Right atrium auricular region (tissue), 2 donors: Measurements from ENCODE around the gene IFNAR1. TPM values are rescaled to one million over a fixed set of nuclear protein-coding genes. Genes with fewer than 3 reads are reported as not detected.
A peak's percentile ranks its signal among the peaks of the same experiment; 100 is the strongest.
"Not testable (repeated sequence)": the region's sequence is repeated elsewhere in the genome, so short reads cannot be mapped to it uniquely, and the experiment has no call there.

Experiments
- DNase-seq: peaks from one replicate; pipeline ENCODE4 v3.0.0-alpha.2; 2019; ENCODE audit warnings: low spot score
- H3K27ac ChIP-seq, 2 donors: fragments of 200-600 bp; sonication (generic); 1 replicate in 1 of 2; 2 replicates in 1 of 2; pipeline ENCODE4 v1.5.1; 2016 to 2019
- H3K27me3 ChIP-seq, 2 donors: fragments of 200-600 bp; sonication (generic); one replicate each; pipeline versions ENCODE4 v1.5.1 to v1.6.0; 2017 to 2019
- H3K36me3 ChIP-seq: fragments of 200-600 bp; sonication (generic); one replicate; pipeline ENCODE4 v1.5.1; 2016
- H3K4me1 ChIP-seq, 2 donors: fragments of 200-600 bp; sonication (generic); one replicate each; pipeline versions ENCODE4 v1.5.1 to v1.6.0; 2017 to 2019
- H3K4me3 ChIP-seq, 2 donors: fragments of 200-600 bp; sonication (generic); 1 replicate in 1 of 2; 2 replicates in 1 of 2; pipeline ENCODE4 v1.5.1; 2017 to 2019; ENCODE audit warnings: mild to moderate bottlenecking in 1 of 2, moderate library complexity in 1 of 2
- H3K9me3 ChIP-seq, 2 donors: fragments of 200-600 bp; sonication (generic); one replicate each; pipeline ENCODE4 v1.5.1; 2019
- CTCF ChIP-seq, 2 donors: fragments of 200-600 bp; sonication (generic); IDR thresholded peaks; one replicate each; pipeline ENCODE4 v1.5.1; 2019; ENCODE audit warnings: antibody characterized with exemption in 2 of 2
- total RNA-seq, 2 donors: library from RNA; depleted of rRNA; stranded (reverse); fragments of >200 nt; gene quantifications; one replicate each; pipeline ENCODE4 v1.1.0, GENCODE V29; 2016

Gene IFNAR1
- total RNA-seq, 2 donors from 2014 or later: 20.0 to 24.6 TPM

DNA sequence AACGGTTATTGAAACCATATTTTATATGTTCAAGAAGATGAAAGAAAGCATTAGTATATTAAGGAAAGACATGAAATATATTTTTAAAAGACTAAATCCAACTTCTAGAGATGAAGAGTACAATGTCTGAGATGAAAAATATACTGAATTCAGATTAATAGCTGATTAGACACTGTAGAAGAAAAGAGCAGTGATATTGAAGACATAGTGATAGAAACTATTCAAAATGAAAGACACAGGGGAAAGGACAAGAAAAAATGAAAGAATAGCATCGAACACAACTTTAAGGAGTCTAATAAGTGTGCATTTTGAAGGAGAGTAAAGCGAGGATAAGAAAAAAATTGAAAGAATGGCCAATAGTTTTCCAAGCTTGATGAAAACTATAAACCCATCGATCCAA is 11.2 kb upstream of the IFNAR1 start:
- TF ChIP-seq CTCF (IDR thresholded peaks at IDR 0.05): no peak
- DNase-seq: no peak
- H3K36me3 ChIP-seq: no peaks in the 10 kb centered on the region
- H3K27ac ChIP-seq: no peak overlapping the region
- no peak overlapping the region for H3K4me3 ChIP-seq
- no peaks in the 10 kb centered on the region for H3K4me1 ChIP-seq
- H3K27me3 ChIP-seq: no peaks in the 10 kb centered on the region
- H3K9me3 ChIP-seq: no peaks in the 10 kb centered on the region

DNA sequence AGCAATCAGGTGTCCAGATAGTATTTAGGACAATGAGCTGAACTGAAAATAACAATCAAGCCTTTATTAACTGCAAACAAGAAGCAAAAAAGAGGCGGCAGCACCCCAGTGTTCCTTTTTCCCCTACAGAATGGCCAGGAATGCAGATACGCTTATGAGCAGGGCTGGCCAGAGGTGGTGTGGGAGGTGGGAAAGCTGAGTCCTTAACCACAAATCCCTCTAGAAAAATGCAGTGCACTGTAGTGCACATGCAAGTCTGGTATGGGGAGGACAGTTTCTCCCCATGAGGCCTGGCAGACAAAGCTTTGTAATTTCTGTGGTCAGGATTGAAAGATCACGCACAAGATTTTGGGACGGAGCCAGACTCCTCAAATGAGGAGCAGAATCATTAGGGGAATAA is 10.7 kb upstream of the IFNAR1 start:
- Histone ChIP-seq H3K27ac (no peak overlapping the region), H3K4me1 (no peaks in the 10 kb centered on the region), H3K27me3 (no peaks in the 10 kb centered on the region), H3K4me3 (no peak overlapping the region), H3K9me3 (no peaks in the 10 kb centered on the region), H3K36me3 (no peaks in the 10 kb centered on the region)
- TF ChIP-seq CTCF (IDR thresholded peaks at IDR 0.05): no peak
- DNase-seq: no peak

DNA sequence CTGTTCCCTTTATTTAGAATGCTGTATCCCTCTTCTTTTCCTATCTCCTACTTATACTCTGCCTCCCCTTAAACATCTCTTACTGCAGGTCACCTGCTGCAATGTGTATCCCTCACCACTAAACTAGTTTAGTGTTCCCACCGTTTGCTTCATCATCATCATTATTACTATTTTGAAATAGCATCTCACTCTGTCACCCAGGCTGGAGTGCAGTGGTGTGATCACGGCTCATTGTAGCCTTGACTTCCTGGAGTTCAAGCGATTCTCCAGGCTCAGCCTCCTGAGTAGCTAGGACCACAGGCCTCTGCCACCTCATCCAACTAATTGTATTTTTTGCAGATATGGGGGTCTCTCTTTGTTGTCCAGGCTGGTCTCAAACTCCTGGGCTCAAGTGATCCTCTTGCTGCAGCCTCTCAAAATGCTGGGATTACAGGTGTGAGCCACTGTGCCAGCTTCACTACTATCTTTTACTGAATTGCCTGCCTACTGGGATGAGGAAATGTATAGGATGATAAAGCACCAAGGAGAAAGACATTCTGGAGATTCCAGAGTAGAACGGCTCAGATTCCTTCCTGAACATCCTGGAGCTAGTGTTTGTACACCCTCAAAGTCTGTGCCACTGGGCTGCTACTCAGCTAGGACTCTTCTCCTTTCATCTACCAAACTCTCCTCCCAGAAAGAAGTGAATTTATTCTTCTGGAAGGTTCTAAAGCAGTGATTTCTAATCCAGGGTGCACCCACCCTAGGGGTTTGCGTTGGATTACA is 8.6 kb upstream of the IFNAR1 start:
- Histone ChIP-seq H3K9me3 (no peaks in the 10 kb centered on the region), H3K27me3 (no peaks in the 10 kb centered on the region), H3K27ac (no peak overlapping the region), H3K4me1 (no peaks in the 10 kb centered on the region), H3K36me3 (no peaks in the 10 kb centered on the region), H3K4me3 (no peak overlapping the region)
- TF ChIP-seq CTCF (IDR thresholded peaks at IDR 0.05): no peak
- peak; percentile 42 for DNase-seq

DNA sequence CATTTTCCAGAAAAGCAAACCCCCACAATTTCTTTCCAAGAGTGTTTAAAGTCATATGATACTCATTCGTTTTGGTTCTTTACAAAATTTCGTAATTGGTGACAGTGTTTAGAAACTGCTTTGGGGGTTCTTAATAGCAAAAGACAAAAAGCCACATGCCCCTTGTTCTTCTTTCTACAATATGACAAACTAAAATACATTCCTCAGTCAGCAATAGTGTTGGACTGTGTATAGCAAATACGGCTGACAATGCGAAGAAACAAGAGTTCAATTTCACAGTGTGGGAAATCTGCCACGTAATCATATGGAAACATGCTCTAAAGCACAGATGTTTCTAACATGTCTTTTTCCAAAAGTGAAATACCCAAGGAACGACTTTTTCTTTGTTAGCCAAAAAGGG is 7.6 kb upstream of the IFNAR1 start:
- Histone ChIP-seq H3K9me3 (no peaks in the 10 kb centered on the region), H3K4me1 (no peaks in the 10 kb centered on the region), H3K4me3 (no peak overlapping the region), H3K27me3 (no peaks in the 10 kb centered on the region), H3K36me3 (no peaks in the 10 kb centered on the region), H3K27ac (no peak overlapping the region)
- no peak for TF ChIP-seq CTCF (IDR thresholded peaks at IDR 0.05)
- DNase-seq: no peak

GRCh38 chr21:33317786-33318486 is 6.8 kb upstream of the IFNAR1 start:
- no peak for TF ChIP-seq CTCF (IDR thresholded peaks at IDR 0.05)
- no peaks in the 10 kb centered on the region for H3K4me1 ChIP-seq
- H3K4me3 ChIP-seq: no peak overlapping the region
- no peaks in the 10 kb centered on the region for H3K27me3 ChIP-seq
- H3K9me3 ChIP-seq: no peaks in the 10 kb centered on the region
- H3K36me3 ChIP-seq: no peaks in the 10 kb centered on the region
- DNase-seq: no peak
- no peak overlapping the region for H3K27ac ChIP-seq

GRCh38 chr21:33321005-33321404 is 3.8 kb upstream of the IFNAR1 start:
- not testable (repeated sequence) for H3K27me3 ChIP-seq, DNase-seq, H3K27ac ChIP-seq, H3K4me3 ChIP-seq, H3K9me3 ChIP-seq, H3K36me3 ChIP-seq
- H3K4me1 ChIP-seq: peaks cover 0 to 10% of the 10 kb centered on the region in 2 donors

- H3K36me3 ChIP-seq, H3K27me3 ChIP-seq, DNase-seq, H3K9me3 ChIP-seq: not testable (repeated sequence)
- Histone ChIP-seq H3K27ac (peak overlapping the region in 1 of 2 donors; percentile 98), H3K4me3 (peak overlapping the region in 1 of 2 donors; percentile 97), H3K4me1 (peaks cover 0 to 31% of the 10 kb centered on the region in 2 donors)
Observed at GRCh38 chr21:33323610-33324009, 1.2 kb upstream of the IFNAR1 start.
